ENCODE measurements around the gene NMNAT2. TPM values are rescaled to one million over a fixed set of nuclear protein-coding genes. Genes with fewer than 3 reads are reported as not detected.

The NMNAT2 gene
- polyA plus RNA-seq, 3 donors: 0.22 to 0.43 TPM; not detected in 1

- no peak overlapping the region for H2AFZ ChIP-seq (ENCODE audit: insufficient read depth, low read depth, low read length, poor library complexity, severe bottlenecking)
These were observed 134.1 kb downstream of the NMNAT2 start for GRCh38 chr1:183284086-183284485.

GRCh38 chr1:183283286-183283685 lies 134.9 kb downstream of the NMNAT2 start:
- Histone ChIP-seq H2AFZ (ENCODE audit: insufficient read depth, low read depth, low read length, poor library complexity, severe bottlenecking) (no peak overlapping the region), H4K20me1 (ENCODE audit: insufficient read depth, low read length) (no peaks in the 10 kb centered on the region), H3K27ac (ENCODE audit: low read depth in 1 of 2, low read length in 2 of 2) (no peak overlapping the region), H3K4me2 (replicated peaks; ENCODE audit: extremely low read depth, low read length, poor library complexity, severe bottlenecking) (no peak overlapping the region), H3K9ac (ENCODE audit: insufficient read depth, low read length, poor library complexity, severe bottlenecking) (no peak overlapping the region), H3K36me3 (replicated peaks in 1 of 2; ENCODE audit: control insufficient read depth in 1 of 2, insufficient read depth in 2 of 2, low read length in 2 of 2) (no peaks in the 10 kb centered on the region), H3K4me1 (ENCODE audit: control insufficient read depth in 1 of 2, insufficient read depth in 2 of 2, low read length in 2 of 2) (peaks cover 32 to 33% of the 10 kb centered on the region in 2 donors), H3K27me3 (ENCODE audit: control insufficient read depth in 2 of 2, insufficient read depth in 2 of 2, low read length in 2 of 2) (no peaks in the 10 kb centered on the region), H3K4me3 (replicated peaks in 1 of 3; ENCODE audit: low read depth in 2 of 3, low read length in 3 of 3) (no peak overlapping the region), H3K9me3 (replicated peaks in 1 of 2; ENCODE audit: control insufficient read depth in 1 of 2, insufficient read depth in 1 of 2, low read length in 2 of 2) (no peaks in the 10 kb centered on the region), H3K79me2 (ENCODE audit: insufficient read depth, low read length) (no peaks in the 10 kb centered on the region)
- Mint-ChIP-seq H3K36me3 (no peaks in the 10 kb centered on the region), H3K27ac (peak overlapping the region in 1 of 7 donors; percentile 32), H3K27me3 (ENCODE audit: low read depth in 3 of 3) (peaks cover 0 to 3% (median 2%) of the 10 kb centered on the region in 3 donors), H3K4me1 (peaks cover 32% of the 10 kb centered on the region), H3K4me3 (no peak overlapping the region), H3K9me3 (peaks cover 0 to 2% (median 0%) of the 10 kb centered on the region in 7 donors)
- no peak for TF ChIP-seq CTCF (IDR thresholded peaks at IDR 0.05)
- intact Hi-C loops (cut with micrococcal nuclease): loop anchor here (5.0 to 10.0 kb wide), 3 partner anchors 259 to 399 kb away; no protein-coding TSS in a partner anchor
- 100% methylated on average over 1 of the region's 5 CpGs for WGBS (ENCODE audit: insufficient coverage)
- no peak for DNase-seq

More at GRCh38 chr1:183284086-183284485, 134.1 kb downstream of the NMNAT2 start:
- no peaks in the 10 kb centered on the region for H3K36me3 Mint-ChIP-seq
- Histone ChIP-seq H3K79me2 (ENCODE audit: insufficient read depth, low read length) (no peaks in the 10 kb centered on the region), H3K9me3 (replicated peaks in 1 of 2; ENCODE audit: control insufficient read depth in 1 of 2, insufficient read depth in 1 of 2, low read length in 2 of 2) (peaks cover 0 to 7% of the 10 kb centered on the region in 2 donors), H3K9ac (ENCODE audit: insufficient read depth, low read length, poor library complexity, severe bottlenecking) (no peak overlapping the region), H3K4me1 (ENCODE audit: control insufficient read depth in 1 of 2, insufficient read depth in 2 of 2, low read length in 2 of 2) (peaks cover 24 to 25% of the 10 kb centered on the region in 2 donors), H3K27me3 (ENCODE audit: control insufficient read depth in 2 of 2, insufficient read depth in 2 of 2, low read length in 2 of 2) (no peaks in the 10 kb centered on the region), H3K27ac (ENCODE audit: low read depth in 1 of 2, low read length in 2 of 2) (no peak overlapping the region), H3K4me3 (replicated peaks in 1 of 3; ENCODE audit: low read depth in 2 of 3, low read length in 3 of 3) (no peak overlapping the region), H3K4me2 (replicated peaks; ENCODE audit: extremely low read depth, low read length, poor library complexity, severe bottlenecking) (no peak overlapping the region), H3K36me3 (replicated peaks in 1 of 2; ENCODE audit: control insufficient read depth in 1 of 2, insufficient read depth in 2 of 2, low read length in 2 of 2) (no peaks in the 10 kb centered on the region), H4K20me1 (ENCODE audit: insufficient read depth, low read length) (no peaks in the 10 kb centered on the region)
- no peak for TF ChIP-seq CTCF (IDR thresholded peaks at IDR 0.05)
- peaks cover 0 to 3% (median 2%) of the 10 kb centered on the region in 3 donors for H3K27me3 Mint-ChIP-seq (ENCODE audit: low read depth in 3 of 3)
- no peak overlapping the region for H3K4me3 Mint-ChIP-seq
- peaks cover 24% of the 10 kb centered on the region for H3K4me1 Mint-ChIP-seq
- no CpG with 5 or more reads among the region's 5 CpGs for WGBS (ENCODE audit: insufficient coverage)
- peaks cover 0 to 4% (median 0%) of the 10 kb centered on the region in 7 donors for H3K9me3 Mint-ChIP-seq
- no peak for DNase-seq
- intact Hi-C loops (cut with micrococcal nuclease): loop anchor here (5.0 to 10.0 kb wide), 3 partner anchors 258 to 398 kb away; no protein-coding TSS in a partner anchor
- H3K27ac Mint-ChIP-seq: no peak overlapping the region

Measured in CD14-positive monocyte (primary cell).